Measurements from ENCODE around the gene TLL1.

DNA sequence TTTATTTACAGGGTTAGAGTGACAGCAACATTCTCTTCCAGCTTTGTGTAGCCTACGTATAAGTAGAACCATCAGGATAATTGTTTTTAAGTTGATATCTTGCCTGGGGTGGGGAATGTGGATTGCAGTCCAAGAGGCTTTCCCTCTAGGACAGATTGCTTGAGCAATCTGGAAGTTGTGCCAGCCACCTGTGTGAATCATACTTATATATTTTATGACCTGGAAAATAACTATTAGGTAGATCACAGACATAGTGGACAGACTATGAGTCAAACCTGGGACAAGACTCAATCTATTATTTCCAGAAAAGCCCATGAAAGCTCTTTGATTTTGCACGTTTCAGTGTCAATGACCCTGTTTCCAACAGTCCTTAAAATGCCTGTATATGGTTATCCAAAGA lies 98.9 kb downstream of the TLL1 start:
- TF ChIP-seq POLR2A (IDR thresholded peaks at IDR 0.05): no peak
- TF ChIP-seq, protein P1, sequence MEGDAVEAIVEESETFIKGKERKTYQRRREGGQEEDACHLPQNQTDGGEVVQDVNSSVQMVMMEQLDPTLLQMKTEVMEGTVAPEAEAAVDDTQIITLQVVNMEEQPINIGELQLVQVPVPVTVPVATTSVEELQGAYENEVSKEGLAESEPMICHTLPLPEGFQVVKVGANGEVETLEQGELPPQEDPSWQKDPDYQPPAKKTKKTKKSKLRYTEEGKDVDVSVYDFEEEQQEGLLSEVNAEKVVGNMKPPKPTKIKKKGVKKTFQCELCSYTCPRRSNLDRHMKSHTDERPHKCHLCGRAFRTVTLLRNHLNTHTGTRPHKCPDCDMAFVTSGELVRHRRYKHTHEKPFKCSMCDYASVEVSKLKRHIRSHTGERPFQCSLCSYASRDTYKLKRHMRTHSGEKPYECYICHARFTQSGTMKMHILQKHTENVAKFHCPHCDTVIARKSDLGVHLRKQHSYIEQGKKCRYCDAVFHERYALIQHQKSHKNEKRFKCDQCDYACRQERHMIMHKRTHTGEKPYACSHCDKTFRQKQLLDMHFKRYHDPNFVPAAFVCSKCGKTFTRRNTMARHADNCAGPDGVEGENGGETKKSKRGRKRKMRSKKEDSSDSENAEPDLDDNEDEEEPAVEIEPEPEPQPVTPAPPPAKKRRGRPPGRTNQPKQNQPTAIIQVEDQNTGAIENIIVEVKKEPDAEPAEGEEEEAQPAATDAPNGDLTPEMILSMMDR (IDR thresholded peaks at IDR 0.05): no peak
